GM21515 (cell line): Measurements from ENCODE around the gene BCAS3.
"Not testable (repeated sequence)": the region's sequence is repeated elsewhere in the genome, so short reads cannot be mapped to it uniquely, and the experiment has no call there.

Source experiments
- ATAC-seq: cut with Tn5 transposase; IDR thresholded peaks from one replicate; pipeline ENCODE4 v1.9.1; 2021; ENCODE audit not compliant: unreplicated experiment

BCAS3 gene

GRCh38 chr17:60863892-60864707 lies 186.4 kb downstream of the BCAS3 start:
- ATAC-seq, result no peak

GRCh38 chr17:60864708-60865005 lies 187.0 kb downstream of the BCAS3 start:
- ATAC-seq, result no peak

GRCh38 chr17:60874772-60875171 lies 197.1 kb downstream of the BCAS3 start:
- ATAC-seq, result no peak

DNA sequence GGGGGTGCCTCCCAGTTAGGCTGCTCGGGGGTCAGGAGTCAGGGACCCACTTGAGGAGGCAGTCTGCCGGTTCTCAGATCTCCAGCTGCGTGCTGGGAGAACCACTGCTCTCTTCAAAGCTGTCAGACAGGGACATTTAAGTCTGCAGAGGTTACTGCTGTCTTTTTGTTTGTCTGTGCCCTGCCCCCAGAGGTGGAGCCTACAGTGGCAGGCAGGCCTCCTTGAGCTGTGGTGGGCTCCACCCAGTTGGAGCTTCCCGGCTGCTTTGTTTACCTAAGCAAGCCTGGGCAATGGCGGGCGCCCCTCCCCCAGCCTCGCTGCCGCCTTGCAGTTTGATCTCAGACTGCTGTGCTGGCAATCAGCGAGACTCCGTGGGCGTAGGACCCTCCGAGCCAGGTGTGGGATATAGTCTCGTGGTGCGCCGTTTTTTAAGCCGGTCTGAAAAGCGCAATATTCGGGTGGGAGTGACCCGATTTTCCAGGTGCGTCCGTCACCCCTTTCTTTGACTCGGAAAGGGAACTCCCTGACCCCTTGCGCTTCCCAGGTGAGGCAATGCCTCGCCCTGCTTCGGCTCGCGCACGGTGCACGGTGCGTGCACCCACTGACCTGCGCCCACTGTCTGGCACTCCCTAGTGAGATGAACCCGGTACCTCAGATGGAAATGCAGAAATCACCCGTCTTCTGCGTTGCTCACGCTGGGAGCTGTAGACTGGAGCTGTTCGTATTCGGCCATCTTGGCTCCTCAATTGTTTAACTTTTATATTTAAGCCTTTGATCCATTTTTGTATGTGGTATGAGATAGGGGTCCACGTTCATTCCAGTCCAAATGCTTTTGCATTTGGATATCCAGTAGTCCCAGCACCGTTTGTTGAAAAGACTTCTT lies 209.3 kb downstream of the BCAS3 start:
- ATAC-seq, result not testable (repeated sequence)

- ATAC-seq, result no peak
Measured at GRCh38 chr17:60887614-60888028, 210.0 kb downstream of the BCAS3 start.

GRCh38 chr17:60888812-60889709 lies 211.4 kb downstream of the BCAS3 start:
- no peak for ATAC-seq

DNA sequence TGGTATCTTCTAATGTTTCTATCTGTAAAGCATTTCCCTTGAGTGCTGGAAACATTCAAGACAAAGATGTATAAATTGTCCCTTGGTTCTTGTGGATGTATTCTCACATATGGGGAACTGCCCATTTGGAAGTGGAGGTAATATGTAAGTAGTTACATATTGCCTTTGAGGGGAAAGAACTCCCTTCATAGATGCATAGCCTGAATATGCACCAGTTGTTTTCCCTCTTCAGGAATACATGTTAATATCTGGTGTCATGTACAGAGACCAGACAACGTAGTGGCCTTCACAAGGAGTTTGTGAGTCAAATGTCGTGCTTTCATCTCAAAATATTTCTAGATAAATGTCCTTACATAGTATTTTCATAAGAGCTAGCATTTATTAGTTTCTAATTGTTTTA lies 213.5 kb downstream of the BCAS3 start:
- no peak for ATAC-seq

- ATAC-seq, result no peak
Measured at GRCh38 chr17:60893475-60893874, 215.8 kb downstream of the BCAS3 start.

GRCh38 chr17:60896996-60897395 lies 219.3 kb downstream of the BCAS3 start:
- ATAC-seq, result no peak

DNA sequence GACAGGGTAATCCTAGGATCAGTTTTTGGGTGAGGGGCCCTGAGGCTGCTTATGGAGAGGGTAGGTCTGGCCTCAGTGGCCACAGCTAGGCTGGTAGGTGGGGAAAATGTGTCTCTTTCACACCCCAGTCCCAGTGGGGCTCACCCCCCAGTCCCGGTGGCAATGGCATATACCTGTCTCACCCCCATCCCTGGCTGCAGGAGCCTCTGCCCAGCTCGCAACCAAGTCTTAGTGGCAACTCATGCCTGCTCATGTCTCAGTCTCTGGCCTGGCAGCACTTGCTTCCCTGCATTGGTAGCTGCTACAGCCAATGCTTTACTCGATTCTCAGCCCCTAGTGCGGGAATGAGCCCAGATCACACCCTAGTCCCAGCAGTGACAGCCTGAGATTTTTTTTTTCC lies 221.5 kb downstream of the BCAS3 start:
- no peak for ATAC-seq

- no peak for ATAC-seq
Measured at GRCh38 chr17:60900688-60901087, 223.0 kb downstream of the BCAS3 start.

DNA sequence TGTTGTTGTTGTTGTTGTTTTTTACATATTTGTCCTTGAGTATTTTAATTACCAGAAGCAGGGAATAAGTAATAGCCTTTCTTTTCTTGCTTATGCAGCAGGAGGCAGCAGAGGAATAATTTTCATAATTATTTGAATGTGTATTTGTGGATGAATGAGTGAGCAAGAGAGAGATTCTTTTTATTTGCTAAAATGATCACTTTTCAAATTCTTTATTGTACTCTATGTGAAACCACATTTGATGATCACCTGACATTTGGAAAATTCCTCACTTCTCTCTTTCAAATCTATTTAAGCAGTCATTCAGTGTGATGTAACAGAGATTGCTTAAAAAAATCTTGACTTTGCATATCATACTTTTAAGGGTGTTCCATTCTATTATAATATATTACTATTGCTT lies 223.6 kb downstream of the BCAS3 start:
- ATAC-seq, result no peak

DNA sequence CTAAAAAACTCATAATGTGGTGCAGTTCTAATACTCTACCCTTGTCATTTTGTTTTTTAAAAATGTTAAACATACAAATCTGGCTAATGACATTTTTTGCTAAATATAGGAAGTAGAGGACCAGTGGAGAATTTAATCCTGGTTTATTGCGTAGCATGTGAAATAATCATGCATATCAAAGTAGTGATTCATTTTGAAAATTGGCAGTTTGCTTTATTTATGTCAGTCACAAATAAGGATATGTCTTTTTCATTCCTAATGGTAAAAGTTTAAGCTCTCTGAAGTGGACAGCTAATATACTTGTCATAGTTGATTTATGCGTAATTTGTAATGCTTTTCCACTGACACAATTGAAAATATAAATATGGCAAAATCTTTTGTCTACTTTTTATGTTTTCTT lies 224.2 kb downstream of the BCAS3 start:
- no peak for ATAC-seq

GRCh38 chr17:60902399-60902798 lies 224.7 kb downstream of the BCAS3 start:
- ATAC-seq, result no peak

DNA sequence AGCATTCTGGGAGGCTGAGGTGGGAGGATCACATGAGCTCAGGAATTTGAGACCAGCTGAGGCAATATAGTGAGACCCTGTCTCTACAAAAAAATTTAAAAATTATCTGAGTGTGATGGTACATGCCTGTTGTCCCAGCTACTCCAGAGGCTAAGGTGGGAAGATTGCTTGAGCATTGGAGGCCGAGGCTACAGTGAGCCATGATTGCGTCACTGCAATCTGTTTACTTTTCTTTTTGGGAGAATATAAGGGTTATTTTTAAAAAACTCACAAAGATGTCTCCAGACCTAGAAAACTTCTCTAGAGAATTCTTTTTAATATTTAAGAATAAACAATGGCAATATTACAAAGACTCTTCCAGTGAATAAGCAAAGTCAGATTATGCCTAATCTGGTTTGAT lies 226.9 kb downstream of the BCAS3 start:
- ATAC-seq, result no peak

DNA sequence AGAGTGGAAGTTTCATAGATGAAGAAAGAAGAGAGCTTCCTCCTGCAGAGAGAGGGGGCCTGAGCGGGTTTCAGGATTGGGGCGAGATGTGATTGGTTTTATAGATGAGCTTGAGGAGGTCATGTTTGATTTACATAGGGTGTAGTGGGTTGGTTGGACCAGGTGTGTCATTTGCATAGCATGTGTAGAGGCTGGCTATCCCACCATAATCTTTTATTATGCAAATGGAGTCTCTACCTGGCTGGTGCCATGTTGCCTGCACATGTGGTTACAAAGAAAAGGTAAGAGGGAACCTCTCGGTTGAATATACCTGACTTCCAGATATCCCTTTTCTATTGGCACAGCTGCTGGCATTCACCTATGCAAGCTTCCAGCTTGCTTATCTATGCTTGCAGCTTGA lies 228.1 kb downstream of the BCAS3 start:
- ATAC-seq, result no peak

DNA sequence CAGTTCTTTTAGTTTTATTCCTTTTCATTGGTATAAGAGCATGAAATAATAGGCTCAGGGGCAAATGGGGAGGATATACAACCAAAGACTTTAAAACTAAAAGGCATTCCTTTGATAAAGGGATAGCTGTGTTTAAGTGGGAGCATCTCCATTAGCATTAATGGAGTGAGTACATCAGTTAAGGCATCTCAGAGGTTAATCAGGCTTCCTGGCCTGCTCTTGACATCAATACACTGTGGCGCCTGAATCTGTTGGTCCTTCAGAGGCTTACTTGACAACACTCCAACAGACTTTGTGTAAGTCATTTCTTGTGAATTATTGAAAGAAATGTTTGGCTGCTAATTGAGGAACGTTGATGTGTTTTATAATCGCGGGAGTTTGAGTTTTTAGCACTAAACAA lies 230.7 kb downstream of the BCAS3 start:
- ATAC-seq, result no peak

GRCh38 chr17:60909405-60909804 lies 231.8 kb downstream of the BCAS3 start:
- ATAC-seq, result no peak

DNA sequence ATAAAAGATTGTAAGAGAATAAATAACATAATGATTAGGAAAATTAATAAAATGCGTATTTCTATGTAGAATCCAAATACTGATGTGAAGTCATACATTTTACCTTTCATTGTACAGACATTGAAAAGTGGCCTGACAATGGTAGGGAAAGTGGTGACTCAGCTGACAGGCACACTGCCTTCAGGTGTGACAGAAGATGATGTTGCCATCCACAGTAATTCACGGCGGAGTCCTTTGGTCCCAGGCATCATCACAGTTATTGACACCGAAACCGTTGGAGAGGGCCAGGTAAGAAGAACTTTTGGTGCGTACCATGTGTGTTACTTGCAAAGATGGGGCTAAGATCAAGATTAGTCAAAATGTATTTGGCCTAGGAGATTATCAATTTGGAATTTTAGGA lies 232.8 kb downstream of the BCAS3 start:
- ATAC-seq, result no peak

DNA sequence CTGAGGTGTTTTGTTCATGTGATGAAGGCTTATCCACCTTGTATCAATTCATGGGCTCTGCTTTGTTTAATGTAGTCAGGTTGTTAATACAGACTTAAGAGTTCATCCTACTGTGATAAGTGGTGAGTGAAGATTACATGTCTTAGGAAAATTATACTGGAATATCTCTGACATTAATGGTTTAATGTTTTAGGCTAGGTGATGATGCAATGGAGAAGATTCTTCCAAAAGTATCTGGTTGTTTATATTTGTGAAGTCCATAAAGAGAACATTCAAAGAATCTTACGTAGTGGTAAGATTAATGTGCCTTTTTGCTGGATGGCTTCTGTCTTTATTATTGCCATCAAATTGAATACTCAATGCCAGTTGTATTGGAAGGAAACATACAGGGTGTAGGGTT lies 236.4 kb downstream of the BCAS3 start:
- ATAC-seq, result no peak

GRCh38 chr17:60916043-60916442 lies 238.4 kb downstream of the BCAS3 start:
- no peak for ATAC-seq
